B cell (primary cell): Measurements from ENCODE around the gene CTR9. TPM values are rescaled to one million over a fixed set of nuclear protein-coding genes. Genes with fewer than 3 reads are reported as not detected.

Experiments used
- ATAC-seq: fragments of 200-7000 bp; cut with Tn5 transposase; one replicate; pipeline ENCODE4 v1.10.0; 2021; ENCODE audit warnings: low read depth, mild to moderate bottlenecking, moderate number of reproducible peaks, moderate library complexity
- CTCF ChIA-PET: fragments of 350-600 bp; sonication (Branson Sonifier 250); formaldehyde crosslinking; loops from one replicate; lab custom pipeline; 2021; ENCODE audit warnings: antibody characterized with exemption, inconsistent platforms; lab: Charles Lee
- POLR2A ChIA-PET: fragments of 350-600 bp; sonication (Branson Sonifier 250); formaldehyde crosslinking; loops from one replicate; lab custom pipeline; 2021; ENCODE audit warnings: antibody characterized with exemption; lab: Charles Lee
- DNase-seq: peaks from one replicate; pipeline ENCODE4 v3.0.0; 2013
- H2AFZ ChIP-seq: 2 replicates; pipeline ENCODE4 v1.6.1; 2012; ENCODE audit warnings: mild to moderate bottlenecking, low read depth, low read length; ENCODE audit not compliant: insufficient read depth, poor library complexity, severe bottlenecking
- H3K27ac ChIP-seq, 2 donors: 1 replicate in 1 of 2; 2 replicates in 1 of 2; pipeline ENCODE4 v1.5.1; 2012 to 2013; ENCODE audit warnings: low read length in 2 of 2, mild to moderate bottlenecking in 2 of 2, moderate library complexity in 1 of 2
- H3K27me3 ChIP-seq, 4 experiments: fragments of 200-600 bp in 1 of 4; sonication (generic) in 1 of 4; replicated peaks in 1 of 4; 1 replicate in 2 of 4; 2 replicates in 2 of 4; pipeline versions ENCODE4 v1.6.1 to v1.7.0; 2013 to 2016; ENCODE audit warnings: low read length in 3 of 4, mild to moderate bottlenecking in 2 of 4, mixed read lengths in 1 of 4, moderate library complexity in 1 of 4; ENCODE audit not compliant: insufficient read depth in 4 of 4, control insufficient read depth in 3 of 4; ENCODE audit errors: control extremely low read depth in 1 of 4
- H3K36me3 ChIP-seq, 2 experiments: replicated peaks in 1 of 2; 1 replicate in 1 of 2; 2 replicates in 1 of 2; pipeline versions ENCODE4 v1.6.1 to v1.7.1; 2013; ENCODE audit warnings: low read length in 1 of 2; ENCODE audit not compliant: insufficient read depth in 2 of 2, control insufficient read depth in 1 of 2; ENCODE audit errors: control extremely low read depth in 1 of 2, extremely low read depth in 1 of 2
- H3K4me1 ChIP-seq, 2 donors: fragments of 200-600 bp in 1 of 2; sonication (generic) in 1 of 2; 1 replicate in 1 of 2; 2 replicates in 1 of 2; pipeline versions ENCODE4 v1.5.1 to v1.6.1; 2013 to 2017; ENCODE audit warnings: low read length in 2 of 2; ENCODE audit not compliant: control insufficient read depth in 2 of 2, insufficient read depth in 2 of 2
- H3K4me2 ChIP-seq: replicated peaks from 2 replicates; pipeline ENCODE3; 2012; ENCODE audit warnings: mild to moderate bottlenecking, low read depth, low read length; ENCODE audit not compliant: poor library complexity, severe bottlenecking
- H3K4me3 ChIP-seq, 5 experiments: fragments of 200-600 bp in 1 of 5; sonication (generic) in 1 of 5; 1 replicate in 3 of 5; 2 replicates in 2 of 5; pipeline versions ENCODE4 v1.5.1 to v1.7.0; 2011 to 2016; ENCODE audit warnings: low read length in 4 of 5, mild to moderate bottlenecking in 4 of 5, low read depth in 2 of 5, control low read depth in 1 of 5, moderate library complexity in 1 of 5; ENCODE audit not compliant: insufficient read depth in 1 of 5; ENCODE audit errors: control extremely low read depth in 1 of 5, extremely low read depth in 1 of 5
- H3K79me2 ChIP-seq: fragments of 200-600 bp; sonication (generic); one replicate; pipeline ENCODE4 v1.6.0; 2016; ENCODE audit warnings: low read length; ENCODE audit not compliant: control insufficient read depth, insufficient read depth
- H3K9ac ChIP-seq: fragments of 200-600 bp; sonication (generic); 2 replicates; pipeline ENCODE4 v1.6.1; 2017; ENCODE audit warnings: mild to moderate bottlenecking, low read length, moderate library complexity
- H3K9me3 ChIP-seq, 3 donors: one replicate each; pipeline versions ENCODE4 v1.6.1 to v1.7.1; 2013; ENCODE audit warnings: low read length in 2 of 3; ENCODE audit not compliant: control insufficient read depth in 2 of 3, insufficient read depth in 1 of 3; ENCODE audit errors: control extremely low read depth in 1 of 3
- H4K20me1 ChIP-seq: 2 replicates; pipeline ENCODE4 v1.6.0; 2012; ENCODE audit warnings: mild to moderate bottlenecking, low read length; ENCODE audit not compliant: insufficient read depth, control insufficient read depth, poor library complexity, severe bottlenecking
- H3K27ac Mint-ChIP-seq: one replicate; pipeline ENCODE4 v1.8.0; 2021; ENCODE audit warnings: mixed read lengths
- H3K27me3 Mint-ChIP-seq: one replicate; pipeline ENCODE4 v1.8.0; 2021; ENCODE audit warnings: mixed read lengths
- H3K4me1 Mint-ChIP-seq: one replicate; pipeline ENCODE4 v1.8.0; 2021; ENCODE audit warnings: mixed read lengths
- H3K4me3 Mint-ChIP-seq: one replicate; pipeline ENCODE4 v1.8.0; 2021; ENCODE audit warnings: mixed read lengths
- H3K9me3 Mint-ChIP-seq: one replicate; pipeline ENCODE4 v1.8.0; 2022; ENCODE audit warnings: mixed read lengths; ENCODE audit not compliant: insufficient read depth
- CTCF ChIP-seq: fragments of 200-600 bp; IDR thresholded peaks from one replicate; pipeline ENCODE4 v1.8.0; 2022; ENCODE audit warnings: antibody characterized with exemption, mild to moderate bottlenecking
- EZH2 ChIP-seq: IDR thresholded peaks from 2 replicates; pipeline ENCODE4 v1.6.1; 2012; ENCODE audit warnings: borderline replicate concordance, low read depth, mild to moderate bottlenecking, moderate library complexity, low read length; ENCODE audit not compliant: insufficient read depth, poor library complexity, severe bottlenecking
- WGBS: methylation state at CpG from one replicate; pipeline ENCODE4 v1.1.5; 2013; ENCODE audit warnings: missing lambda C conversion rate; ENCODE audit not compliant: insufficient coverage; 5-methylcytosine and 5-hydroxymethylcytosine counted together
- intact Hi-C: fragments of 100-400 bp; cut with micrococcal nuclease; formaldehyde crosslinking; loops from one replicate; pipeline ENCODE4 v1.10.0; 2022
- polyA plus RNA-seq: library from polyadenylated mRNA; depleted of rRNA; stranded (reverse); fragments of >200 nt; gene quantifications from 2 replicates; pipeline ENCODE4 v1.2.3, GENCODE V29; 2012
- total RNA-seq, 2 donors: library from RNA; stranded (reverse); fragments of 120-200 nt in 1 of 2; gene quantifications; 1 replicate in 1 of 2; 2 replicates in 1 of 2; pipeline versions ENCODE4 v1.2.3 to v1.2.4, GENCODE V29; 2013 to 2022

Gene CTR9
- total and polyA plus RNA-seq, 2 donors (not counting 1 experiment from before 2014, with no cell fraction given), result 9.0 to 46.7 TPM

GRCh38 chr11:10751581-10751940 is 515 bp downstream of the CTR9 start:
- CTCF ChIA-PET, result interaction anchor here (0.6 to 1.7 kb wide), 11 partner anchors 9 to 1836 kb away, joined by 3 to 6 read pairs (median 3); no protein-coding TSS in a partner anchor
- no peak for DNase-seq
- no peak for TF ChIP-seq EZH2
- no peak for TF ChIP-seq CTCF

GRCh38 chr11:10752061-10752460 is 1.0 kb downstream of the CTR9 start:
- 13% methylated on average over 1 of the region's 2 CpGs for WGBS
- Histone ChIP-seq H2AFZ (peak overlapping the region; percentile 90), H3K27me3 (no peaks in the 10 kb centered on the region), H3K79me2 (peaks cover 14% of the 10 kb centered on the region), H4K20me1 (no peaks in the 10 kb centered on the region), H3K36me3 (peaks cover 10 to 37% of the 10 kb centered on the region in 2 experiments), H3K27ac (no peak overlapping the region), H3K4me1 (peaks cover 8 to 12% of the 10 kb centered on the region in 2 donors), H3K4me3 (peak overlapping the region; percentile 77 to 96 (median 92)), H3K9me3 (no peaks in the 10 kb centered on the region), H3K9ac (peak overlapping the region; percentile 91), H3K4me2 (peak overlapping the region; percentile 74)
- POLR2A ChIA-PET, result no interaction called here
- TF ChIP-seq CTCF (no peak), EZH2 (no peak)
- DNase-seq (no peak), ATAC-seq (no peak)
- CTCF ChIA-PET, result interaction anchor here (1.1 to 1.4 kb wide), 3 partner anchors 17 to 1097 kb away, joined by 3 to 6 read pairs (median 4); no protein-coding TSS in a partner anchor
- H3K27me3 Mint-ChIP-seq, result no peaks in the 10 kb centered on the region
- no peaks in the 10 kb centered on the region for H3K9me3 Mint-ChIP-seq
- H3K4me1 Mint-ChIP-seq, result peaks cover 21% of the 10 kb centered on the region
- peak overlapping the region; percentile 95 for H3K4me3 Mint-ChIP-seq
- intact Hi-C loops, result loop anchor here (5.0 kb wide), 2 partner anchors 105 to 450 kb away; partner anchors contain the start of gene ZBED5
- H3K27ac Mint-ChIP-seq, result peak overlapping the region; percentile 91

More at GRCh38 chr11:10751581-10751940, 515 bp downstream of the CTR9 start:
- ATAC-seq, result peak; percentile 10
- no peaks in the 10 kb centered on the region for H3K27me3 ChIP-seq
- H3K9me3 ChIP-seq, result no peaks in the 10 kb centered on the region
- peaks cover 8 to 12% of the 10 kb centered on the region in 2 donors for H3K4me1 ChIP-seq
- H3K79me2 ChIP-seq, result peaks cover 11% of the 10 kb centered on the region
- H4K20me1 ChIP-seq, result no peaks in the 10 kb centered on the region
- 2% methylated on average over 8 of the region's 14 CpGs for WGBS
- H3K4me3 ChIP-seq, result peak overlapping the region; percentile 77 to 96 (median 92)
- POLR2A ChIA-PET, result interaction anchor here (0.8 to 1.5 kb wide), 6 partner anchors 10 to 309 kb away, joined by 3 to 20 read pairs (median 4); partner anchors contain the start of genes EIF4G2 and ZBED5
- intact Hi-C loops, result loop anchor here (1.0 to 5.0 kb wide), 7 partner anchors 11 to 1291 kb away; partner anchors contain the start of genes EIF4G2, RNF141, ZBED5 and ZNF143
- peak overlapping the region; percentile 90 for H2AFZ ChIP-seq
- Mint-ChIP-seq H3K9me3 (no peaks in the 10 kb centered on the region), H3K4me1 (peaks cover 21% of the 10 kb centered on the region), H3K27ac (peak overlapping the region; percentile 91), H3K27me3 (no peaks in the 10 kb centered on the region), H3K4me3 (peak overlapping the region; percentile 95)
- H3K4me2 ChIP-seq, result peak overlapping the region; percentile 74
- peaks cover 10 to 32% of the 10 kb centered on the region in 2 experiments for H3K36me3 ChIP-seq
- H3K27ac ChIP-seq, result peak overlapping the region; percentile 78 to 85
- peak overlapping the region; percentile 91 for H3K9ac ChIP-seq
